KBM-7 (cell line): ENCODE data around the gene BTG2.

Source experiments
- DNase-seq: peaks from one replicate; pipeline ENCODE4 v3.0.0-alpha.2; 2015
- in situ Hi-C: fragments of 300-500 bp; cut with MboI; formaldehyde crosslinking; loops from 2 replicates; pipeline ENCODE4 v1.14.3; 2020; ENCODE audit warnings: low sequenced_read_pairs, low pct_unique_long_range_greater_than_20kb, mixed read lengths

BTG2 gene

DNA sequence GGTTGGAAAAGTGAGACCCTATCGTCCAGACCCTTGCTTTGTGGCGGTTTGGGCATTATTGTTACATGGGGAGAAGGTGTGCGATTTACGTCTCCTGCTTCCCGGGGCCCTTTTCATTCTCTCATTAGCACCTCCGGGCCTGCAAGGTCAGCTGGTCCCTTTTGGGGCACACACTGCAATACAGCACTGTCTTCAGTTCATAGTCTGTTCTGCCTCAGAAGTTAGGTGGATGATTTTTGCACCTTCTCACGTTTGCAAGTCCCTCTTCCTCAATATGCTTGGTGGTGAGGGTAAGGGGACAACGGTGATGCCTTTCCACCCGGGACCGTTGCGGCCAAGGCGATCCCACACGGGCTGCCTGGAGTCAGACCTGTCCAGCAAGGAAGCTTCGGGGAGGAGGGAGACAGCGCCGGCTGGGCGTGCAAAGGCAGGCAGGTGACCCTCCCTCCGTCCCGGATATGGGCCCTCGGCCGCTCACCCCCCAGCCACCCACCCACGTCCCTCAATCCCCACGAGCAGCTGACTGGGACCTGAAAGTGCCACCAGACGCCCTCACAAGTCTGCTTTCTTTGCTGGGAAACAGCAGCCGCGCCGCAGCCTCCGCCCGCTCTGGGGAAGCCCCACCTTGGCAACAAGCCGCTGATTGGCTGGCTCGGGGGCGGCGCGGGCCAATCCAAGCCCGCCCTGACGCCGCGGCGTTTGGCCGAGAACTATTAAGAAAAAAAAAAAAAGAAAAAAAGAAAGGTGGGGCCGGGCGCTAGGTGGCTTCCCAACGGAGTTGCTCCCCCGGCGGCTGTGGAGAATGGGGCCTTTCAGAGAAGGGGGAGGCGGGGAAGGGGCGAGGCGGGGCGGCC is 21.7 kb downstream of the BTG2 start:
- DNase-seq = peak; percentile 94

GRCh38 chr1:203327684-203328457 is 22.6 kb downstream of the BTG2 start:
- DNase-seq = peak; percentile 81
- in situ Hi-C loops = no loop called here

More for the DNA sequence above, 21.7 kb downstream of the BTG2 start:
- in situ Hi-C loops = no loop called here

DNA sequence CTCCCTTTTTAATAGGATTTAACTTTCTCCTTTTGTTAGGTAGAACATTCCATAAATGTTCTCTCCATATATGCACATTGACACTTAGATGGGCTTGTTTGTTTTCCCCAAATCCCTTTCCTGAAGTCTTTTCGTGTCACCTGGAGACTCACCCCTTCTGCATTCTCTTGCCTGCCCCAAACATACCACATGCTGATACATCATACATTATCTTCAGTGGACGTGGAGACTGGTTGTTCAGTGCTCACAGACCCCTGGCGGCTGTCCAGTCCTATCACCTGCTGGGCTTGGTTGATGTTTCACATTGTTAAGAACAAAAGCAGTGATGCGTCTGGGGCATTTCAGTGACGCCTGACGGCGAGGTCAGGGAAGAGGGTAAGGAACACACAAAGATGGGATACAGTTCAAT is 23.4 kb downstream of the BTG2 start:
- in situ Hi-C loops = no loop called here
- no peak for DNase-seq

DNA sequence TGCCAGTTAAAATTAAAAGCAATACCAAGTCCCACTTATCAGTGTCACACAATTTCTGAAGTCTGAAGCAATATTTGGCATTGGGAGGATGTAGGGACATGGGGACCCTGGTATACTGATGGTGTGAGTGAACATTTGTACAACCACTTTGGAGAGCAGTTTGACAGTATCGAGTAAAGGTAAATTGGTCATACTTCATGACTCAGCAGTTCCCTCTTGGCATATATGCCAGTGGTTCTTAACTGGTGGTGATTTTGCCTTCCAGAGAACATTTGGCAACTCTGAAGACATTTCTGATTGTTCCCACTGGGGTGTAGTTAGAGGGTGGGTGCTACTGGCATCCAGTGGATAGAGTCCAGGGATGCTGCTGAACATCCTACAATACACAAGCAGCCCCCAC is 25.9 kb downstream of the BTG2 start:
- in situ Hi-C loops = no loop called here
- DNase-seq = no peak

GRCh38 chr1:203335503-203335902 is 30.2 kb downstream of the BTG2 start:
- no peak for DNase-seq
- in situ Hi-C loops = loop anchor here (5.0 kb wide), 1 partner anchor 63 kb away; no protein-coding TSS in a partner anchor

DNA sequence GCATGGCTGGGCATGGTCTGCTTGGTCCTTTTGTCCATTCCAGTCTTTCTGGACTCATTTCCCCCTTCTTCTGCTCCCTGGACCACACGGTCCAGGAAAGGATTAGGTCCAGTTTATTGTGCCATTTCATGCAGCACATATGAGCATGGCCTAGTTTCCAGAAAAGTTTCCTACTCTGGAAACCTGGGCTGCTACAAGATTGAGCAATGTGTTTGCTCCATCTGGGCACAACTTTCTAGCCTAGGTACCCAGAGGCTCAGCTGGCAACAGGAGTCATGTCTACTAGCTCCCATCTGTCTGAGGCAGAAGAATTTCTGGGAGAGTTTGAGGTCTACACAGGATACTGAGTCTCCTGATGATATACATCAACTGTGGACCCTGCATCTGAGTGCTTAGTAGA is 30.8 kb downstream of the BTG2 start:
- DNase-seq = no peak
- in situ Hi-C loops = loop anchor here (5.0 kb wide), 1 partner anchor 64 kb away; no protein-coding TSS in a partner anchor

GRCh38 chr1:203338335-203339036 is 33.2 kb downstream of the BTG2 start:
- in situ Hi-C loops = loop anchor here (5.0 kb wide), 1 partner anchor 66 kb away; no protein-coding TSS in a partner anchor
- peak; percentile 86 for DNase-seq

GRCh38 chr1:203340112-203340790 is 34.9 kb downstream of the BTG2 start:
- peak; percentile 81 for DNase-seq

DNA sequence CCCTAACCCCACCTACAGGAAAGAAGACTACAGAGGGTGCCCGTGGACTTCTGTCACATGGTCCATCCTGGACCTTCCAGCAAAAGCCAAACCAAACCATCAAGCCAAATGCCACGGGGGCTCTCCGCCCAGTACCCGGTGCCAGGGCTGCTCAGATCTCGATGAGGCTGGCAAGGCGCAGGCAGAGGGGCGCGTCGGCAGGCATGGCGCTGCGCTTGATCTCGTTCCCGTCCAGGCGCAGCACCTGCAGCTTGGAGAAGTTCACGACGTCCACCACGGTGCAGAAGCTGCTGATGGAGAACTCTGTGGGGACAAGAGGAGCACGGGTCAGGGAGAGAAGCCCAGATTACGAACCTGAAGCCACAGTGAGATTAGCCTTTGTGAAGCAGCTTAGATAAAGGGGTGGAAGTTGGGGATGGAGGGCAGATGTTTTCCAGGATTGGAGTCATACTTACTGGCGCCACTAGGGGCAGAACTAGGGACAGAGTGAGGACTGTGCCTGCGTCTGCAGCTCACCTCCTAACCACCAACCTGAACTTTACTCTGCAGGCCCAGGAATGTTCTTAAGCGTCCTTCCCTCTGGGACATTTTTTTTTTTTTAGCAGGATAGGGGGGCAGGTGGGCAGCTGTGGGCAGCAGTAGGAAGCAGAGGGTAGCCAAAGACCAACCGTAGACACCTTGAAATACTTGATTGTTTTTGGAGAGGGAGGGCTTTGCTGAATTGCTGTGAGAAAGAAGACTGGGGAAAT is 37.0 kb downstream of the BTG2 start:
- in situ Hi-C loops = no loop called here
- peak; percentile 61 for DNase-seq

More at GRCh38 chr1:203340112-203340790, 34.9 kb downstream of the BTG2 start:
- in situ Hi-C loops = no loop called here

DNA sequence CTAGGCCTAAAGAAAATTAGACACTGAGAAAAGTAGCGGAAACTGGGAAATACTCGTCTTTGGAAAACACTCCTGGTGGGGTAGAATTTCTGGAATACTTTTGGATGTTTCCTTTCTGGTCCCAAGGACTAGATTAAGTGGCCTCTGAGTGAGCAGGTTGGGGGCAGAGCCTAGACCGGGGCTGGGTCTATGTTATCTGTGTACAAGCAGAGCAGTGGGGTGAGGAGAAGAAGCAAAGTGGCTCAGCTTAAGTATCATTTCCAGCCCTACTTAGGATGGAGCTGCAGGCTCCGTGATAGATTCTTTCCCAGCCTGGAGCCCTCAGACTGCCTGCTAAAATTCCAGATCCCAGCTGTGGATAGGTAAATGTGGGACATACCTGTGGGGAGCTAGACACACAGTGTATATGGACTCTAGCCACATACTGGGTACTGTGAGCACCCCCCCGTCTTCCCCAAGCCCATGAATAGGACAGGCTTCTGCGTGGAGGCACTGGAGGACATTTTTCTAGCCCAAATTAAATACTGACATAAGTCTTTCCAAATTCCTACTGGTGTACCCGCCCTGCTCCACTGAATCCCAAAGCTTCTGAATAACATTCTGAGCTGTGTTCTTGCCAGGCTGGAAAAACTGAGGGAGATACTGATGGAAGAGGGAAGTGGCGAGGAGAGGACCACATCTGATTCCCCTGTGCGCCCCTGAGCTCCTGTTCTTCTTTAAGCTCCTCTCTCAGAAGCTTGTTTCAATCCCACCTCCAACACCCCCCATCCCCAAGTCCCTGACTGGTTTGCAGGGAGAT is 38.8 kb downstream of the BTG2 start:
- no peak for DNase-seq
- in situ Hi-C loops = no loop called here

DNA sequence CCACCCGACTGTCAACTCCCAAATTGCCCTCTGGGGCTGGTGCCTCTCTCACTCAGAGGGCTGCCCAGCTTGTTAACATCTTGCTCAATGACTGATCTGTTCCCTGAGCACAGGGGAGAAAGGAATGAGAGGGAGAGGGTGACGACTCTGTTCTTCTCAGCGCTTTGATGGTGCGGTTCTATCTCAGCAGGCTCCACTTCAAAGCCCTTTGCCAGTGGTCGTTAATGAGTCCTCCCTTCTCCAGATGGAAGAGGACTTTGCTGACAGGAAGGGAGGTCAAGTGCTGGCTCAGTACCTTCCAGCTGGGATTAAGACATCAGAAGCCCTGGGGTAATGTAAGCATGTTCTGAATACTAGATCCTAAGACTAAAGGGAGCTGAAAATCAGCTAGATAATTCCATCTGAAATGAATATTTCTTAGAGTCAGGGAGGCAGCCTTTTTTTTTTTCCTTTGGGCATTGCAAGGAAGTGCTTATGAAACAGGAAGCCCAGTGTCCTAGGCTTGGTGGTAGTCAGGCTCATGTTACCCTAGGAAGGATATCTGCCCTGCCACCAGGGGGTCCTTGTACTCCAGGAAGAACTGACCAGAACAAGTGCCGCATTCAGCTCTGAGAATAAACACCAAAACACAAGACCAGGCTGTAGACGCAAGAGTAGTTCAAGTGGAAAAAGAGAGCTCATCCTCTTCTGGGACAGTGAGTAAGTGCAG is 40.9 kb downstream of the BTG2 start:
- in situ Hi-C loops = no loop called here
- no peak for DNase-seq

DNA sequence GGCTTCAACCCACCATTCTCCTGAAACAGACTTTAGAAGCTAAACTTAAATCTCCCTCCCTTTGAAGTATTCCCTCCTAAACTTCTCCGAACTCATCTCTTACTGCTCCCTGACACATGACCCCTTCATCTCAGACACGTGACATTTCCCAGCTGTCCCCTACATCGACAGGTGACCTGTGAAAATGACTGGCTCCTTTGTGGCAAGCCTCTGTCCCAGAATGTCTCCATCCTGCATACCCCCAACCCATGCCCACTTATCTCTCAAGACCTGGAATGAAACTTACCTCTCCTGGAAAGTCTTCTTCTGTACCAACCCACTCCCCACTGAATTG is 41.4 kb downstream of the BTG2 start:
- DNase-seq = no peak
- in situ Hi-C loops = no loop called here

- no peak for DNase-seq
- in situ Hi-C loops = no loop called here
Observed at GRCh38 chr1:203349166-203349565, 43.8 kb downstream of the BTG2 start.

GRCh38 chr1:203349773-203350524 is 44.6 kb downstream of the BTG2 start:
- in situ Hi-C loops = no loop called here
- no peak for DNase-seq

- DNase-seq = no peak
- in situ Hi-C loops = no loop called here
Observed at GRCh38 chr1:203351037-203351625, 45.8 kb downstream of the BTG2 start, which contains the start of gene FMOD. FMOD (minus strand) TSS chr1:203351122; CDS start chr1:203348270, 2,852 bp downstream.

GRCh38 chr1:203353486-203353885 is 48.2 kb downstream of the BTG2 start:
- no peak for DNase-seq
- in situ Hi-C loops = no loop called here
